ENCODE data around the gene SPACA6. TPM values are rescaled to one million over a fixed set of nuclear protein-coding genes. Genes with fewer than 3 reads are reported as not detected.

SPACA6 gene
- total and polyA plus RNA-seq, 9 of the 15 experiments (the other 6 are each of a cell fraction or from before 2014, with no cell fraction given): 1.3 to 17.3 (median 6.2) TPM

- TF ChIP-seq REST (IDR thresholded peaks at IDR 0.05; ENCODE audit: borderline replicate concordance): peak; percentile 80
- TF ChIP-seq REST (CRISPR knock-in tag; IDR thresholded peaks at IDR 0.05; ENCODE audit: low read depth): no peak
- no peak for TF ChIP-seq YY1 (IDR thresholded peaks at IDR 0.05; ENCODE audit: borderline replicate concordance in 1 of 3, control insufficient read depth in 1 of 3, extremely low read depth in 1 of 3, insufficient read depth in 3 of 3, insufficient read length in 1 of 3, insufficient replicate concordance in 2 of 3, low read depth in 1 of 3, low read length in 2 of 3)
- TF ChIP-seq ZNF445 (CRISPR knock-in tag; IDR thresholded peaks at IDR 0.05; ENCODE audit: low read depth): peak; percentile 75; the same call in 1 of the 2 replicates
- TF ChIP-seq NELFE (IDR thresholded peaks at IDR 0.05; ENCODE audit: insufficient read depth, insufficient read length): no peak
- TF ChIP-seq RAD21 (CRISPR knock-in tag; conservative IDR thresholded peaks at IDR 0.05 in 1 of 2, IDR thresholded peaks at IDR 0.05 in 1 of 2): peak; percentile 35 to 64
- TF ChIP-seq ZNF384 (IDR thresholded peaks at IDR 0.05; ENCODE audit: low read depth, low read length): no peak
- peak in 1 of 2 experiments; percentile 37; a peak in 1 of 4 replicates for TF ChIP-seq RCOR1 (IDR thresholded peaks at IDR 0.05; ENCODE audit: borderline replicate concordance in 1 of 2, low read depth in 2 of 2, low read length in 2 of 2)
- peak; percentile 28; the same call in 1 of the 2 replicates for TF ChIP-seq HCFC1 (IDR thresholded peaks at IDR 0.05; ENCODE audit: low read depth, low read length)
- peak; percentile 29; the same call in 1 of the 2 replicates for TF ChIP-seq MAFF (IDR thresholded peaks at IDR 0.05; ENCODE audit: low read length)
- peak in 1 of 2 experiments; percentile 72; a peak in 2 of 4 replicates for TF ChIP-seq HDAC1 (IDR thresholded peaks at IDR 0.05)
- peak; percentile 44; the same call in 1 of the 2 replicates for TF ChIP-seq ZBTB7A (IDR thresholded peaks at IDR 0.05; ENCODE audit: borderline replicate concordance, control insufficient read depth, low read depth, low read length)
- peak in 1 of 2 experiments; percentile 74; a peak in 2 of 4 replicates for TF ChIP-seq TRIM24 (IDR thresholded peaks at IDR 0.05)
- TF ChIP-seq CSDE1 (IDR thresholded peaks at IDR 0.05): no peak
- peak; percentile 91; the same call in 1 of the 2 replicates for TF ChIP-seq CBX1 (IDR thresholded peaks at IDR 0.05; ENCODE audit: low read depth)
- TF ChIP-seq SMC3 (conservative IDR thresholded peaks at IDR 0.05; ENCODE audit: insufficient read depth, low read depth, low read length): peak; percentile 50
Measured at GRCh38 chr19:51654783-51655182, 38.3 kb upstream of the SPACA6 start (continued).
